GM21360 (cell line): ENCODE measurements around the gene PAM.

ENCODE experiments used
- ATAC-seq: cut with Tn5 transposase; IDR thresholded peaks from one replicate; pipeline ENCODE4 v1.9.1; 2021; ENCODE audit warnings: mild to moderate bottlenecking, moderate library complexity; ENCODE audit not compliant: unreplicated experiment

PAM gene

GRCh38 chr5:102927007-102927406 lies 171.9 kb downstream of the PAM start:
- no peak for ATAC-seq

GRCh38 chr5:102930244-102930643 lies 175.1 kb downstream of the PAM start:
- no peak for ATAC-seq

- no peak for ATAC-seq
Observed at GRCh38 chr5:102931085-102931725, 176.1 kb downstream of the PAM start.

GRCh38 chr5:102932781-102933180 lies 177.7 kb downstream of the PAM start:
- ATAC-seq = no peak

GRCh38 chr5:102933316-102933715 lies 178.2 kb downstream of the PAM start:
- ATAC-seq = no peak

GRCh38 chr5:102933721-102934459 lies 178.8 kb downstream of the PAM start:
- ATAC-seq = no peak

- no peak for ATAC-seq
Observed at GRCh38 chr5:102937894-102938293, 182.8 kb downstream of the PAM start.

- ATAC-seq = no peak
Observed at GRCh38 chr5:102941111-102941510, 186.0 kb downstream of the PAM start.

- no peak for ATAC-seq
Observed at GRCh38 chr5:102946414-102946813, 191.3 kb downstream of the PAM start.

DNA sequence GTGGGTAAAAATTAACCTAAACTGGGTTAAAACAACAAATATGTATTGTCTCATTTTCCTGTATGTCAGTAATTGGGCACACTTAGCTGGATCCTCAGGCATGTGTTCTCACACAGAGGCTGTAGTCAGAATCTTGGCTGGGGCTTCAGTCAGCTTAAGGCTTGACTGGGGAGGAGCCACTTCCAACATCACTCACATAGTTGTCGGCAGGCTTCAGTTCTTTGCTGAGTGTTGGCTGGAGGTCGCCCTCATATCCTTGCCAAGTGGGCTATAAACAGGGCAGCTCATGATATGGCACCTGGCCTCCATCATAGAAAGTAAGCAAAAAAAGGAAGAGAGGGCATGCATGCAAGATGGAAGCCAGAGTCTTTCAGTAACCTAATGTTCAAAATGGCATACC lies 191.9 kb downstream of the PAM start:
- ATAC-seq = no peak

DNA sequence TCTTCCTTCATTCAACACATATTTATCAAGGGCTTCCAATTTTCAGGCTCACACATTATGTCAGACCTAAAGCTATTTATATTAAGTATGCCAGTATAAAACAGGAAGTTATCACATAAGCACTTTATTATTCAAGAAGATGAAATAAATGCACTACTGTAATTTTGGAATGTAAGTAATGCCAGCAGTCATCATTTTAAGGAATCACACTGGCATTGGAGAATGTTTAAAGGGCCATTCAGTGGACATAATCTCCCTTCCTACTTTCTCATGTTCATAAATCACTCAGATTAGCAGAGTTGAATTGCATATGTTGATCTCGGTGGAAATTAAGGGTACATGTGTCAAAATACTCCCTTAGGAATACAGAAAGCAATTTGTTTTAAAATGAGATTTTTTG lies 200.4 kb downstream of the PAM start:
- ATAC-seq = no peak

DNA sequence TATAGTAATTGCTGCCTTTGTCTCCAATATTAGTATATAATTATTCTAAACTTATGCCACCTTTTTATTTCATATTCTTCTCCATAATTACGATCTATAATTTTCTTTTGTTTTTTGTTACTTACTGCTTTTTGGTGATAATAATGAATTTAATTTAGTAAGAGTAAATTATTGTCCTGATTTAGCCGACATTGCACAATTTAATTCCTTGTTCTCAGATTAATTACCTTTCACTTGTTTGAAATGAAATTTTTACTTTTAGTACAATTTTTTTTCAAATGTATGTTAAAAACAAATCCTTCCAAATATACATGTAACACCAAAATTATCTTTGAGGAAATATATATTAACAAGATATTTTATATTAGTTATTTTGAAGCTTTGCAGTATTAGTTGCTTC lies 201.5 kb downstream of the PAM start:
- no peak for ATAC-seq

GRCh38 chr5:102957141-102957540 lies 202.0 kb downstream of the PAM start:
- no peak for ATAC-seq

- ATAC-seq = peak; percentile 15
Observed at GRCh38 chr5:102958481-102959011, 203.4 kb downstream of the PAM start.

GRCh38 chr5:102959055-102959454 lies 203.9 kb downstream of the PAM start:
- peak; percentile 85 for ATAC-seq

DNA sequence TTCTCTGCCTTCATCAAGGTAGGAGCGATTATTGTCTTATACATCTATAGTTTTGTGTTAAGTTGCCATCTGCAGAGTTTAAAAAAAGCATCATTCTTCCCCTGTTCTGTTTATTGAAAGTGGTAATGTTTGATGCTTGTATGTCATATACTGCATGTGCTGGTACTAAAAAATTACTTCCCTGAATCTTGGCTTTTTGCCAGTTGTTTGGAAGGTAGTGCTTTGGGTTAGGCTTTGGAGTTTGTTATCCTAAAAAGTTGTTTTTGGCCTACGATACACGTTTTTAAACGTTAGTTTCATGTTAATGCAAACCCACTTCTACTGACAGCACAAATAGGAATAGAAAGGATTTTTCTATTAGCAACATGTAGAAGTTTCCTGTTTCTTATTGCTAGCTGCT lies 206.6 kb downstream of the PAM start:
- ATAC-seq = no peak

DNA sequence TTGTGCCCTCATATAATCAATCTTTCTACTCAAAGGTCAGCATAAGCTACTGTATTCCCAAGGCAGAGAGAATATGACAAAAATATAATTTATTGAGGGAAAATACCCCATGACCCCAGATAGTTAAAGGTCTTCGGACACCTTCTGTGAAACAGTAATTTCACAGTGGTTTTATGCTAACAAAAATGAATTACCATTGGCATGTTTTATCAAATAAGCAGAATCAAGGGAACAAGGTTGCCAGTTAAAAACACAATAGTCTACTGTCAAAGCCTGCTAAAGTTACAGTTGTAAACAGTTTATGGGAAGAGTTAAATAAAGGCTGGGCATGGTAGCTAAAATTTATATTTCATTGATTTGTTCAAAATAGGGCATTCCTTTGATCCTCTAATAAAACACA lies 210.5 kb downstream of the PAM start:
- ATAC-seq = no peak

GRCh38 chr5:102969641-102970040 lies 214.5 kb downstream of the PAM start:
- ATAC-seq = no peak

- peak; percentile 51 for ATAC-seq
Observed at GRCh38 chr5:102971676-102972293, 216.7 kb downstream of the PAM start.

- ATAC-seq = no peak
Observed at GRCh38 chr5:102974177-102974576, 219.1 kb downstream of the PAM start.

DNA sequence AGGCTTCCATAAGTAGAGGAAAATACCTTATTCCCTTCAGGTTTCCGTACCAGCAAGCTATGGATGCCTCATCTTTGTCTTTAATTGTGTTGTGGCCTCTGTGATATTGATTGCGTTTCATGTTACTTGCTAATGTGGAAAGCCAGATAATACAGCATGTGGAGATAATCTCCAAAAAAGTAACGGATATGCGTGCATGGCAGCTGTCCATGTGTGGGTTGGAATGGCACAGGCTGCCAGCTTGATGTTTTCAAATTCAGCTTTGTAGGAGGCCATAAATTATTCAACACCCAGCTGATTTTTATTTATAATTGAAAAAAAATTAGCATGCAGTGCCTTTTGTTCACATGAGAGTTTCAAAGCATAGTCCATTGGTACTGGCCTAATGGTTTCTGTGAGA lies 219.9 kb downstream of the PAM start:
- ATAC-seq = no peak
